Panc1 (cell line): Measurements from ENCODE around the gene SETD3. TPM values are rescaled to one million over a fixed set of nuclear protein-coding genes. Genes with fewer than 3 reads are reported as not detected.

Source experiments
- ATAC-seq: fragments of 200-7000 bp; cut with Tn5 transposase; 2 replicates; pipeline ENCODE4 v1.9.1; 2020; ENCODE audit warnings: mild to moderate bottlenecking, moderate library complexity
- BruUV-seq: library from RNA; stranded (reverse); fragments of 400-500 nt; replicated peaks from 2 replicates; lab custom pipeline; 2021; lab: Mats Ljungman, UMichigan
- CTCF ChIA-PET: fragments of 300-600 bp; sonication (Branson Sonifier 250); formaldehyde crosslinking; loops from one replicate; lab custom pipeline; 2022; ENCODE audit warnings: antibody characterized with exemption; lab: Charles Lee
- POLR2A ChIA-PET: fragments of 300-600 bp; sonication (Branson Sonifier 250); formaldehyde crosslinking; loops from one replicate; lab custom pipeline; 2022; ENCODE audit warnings: antibody characterized with exemption; lab: Charles Lee
- DNase-seq: peaks from one replicate; pipeline ENCODE4 v3.0.0-alpha.2; 2010; ENCODE audit warnings: low read depth, low spot score
- H3K27ac ChIP-seq: 2 replicates; pipeline ENCODE4 v1.5.1; 2011; ENCODE audit warnings: mild to moderate bottlenecking, low read length, inconsistent platforms
- H3K27me3 ChIP-seq: fragments of 200-500 bp; sonication (Bioruptor generic); 2 replicates; pipeline ENCODE4 v1.6.0; 2014; ENCODE audit warnings: low read length, inconsistent platforms; ENCODE audit not compliant: control insufficient read depth, insufficient read depth
- H3K36me3 ChIP-seq: fragments of 200-500 bp; sonication (Bioruptor generic); 2 replicates; pipeline ENCODE4 v1.5.1; 2014; ENCODE audit warnings: inconsistent platforms, mild to moderate bottlenecking, low read length, moderate library complexity; ENCODE audit not compliant: control insufficient read depth, insufficient read depth
- H3K4me1 ChIP-seq: 2 replicates; pipeline ENCODE4 v1.5.1; 2011; ENCODE audit warnings: inconsistent platforms, mild to moderate bottlenecking, low read length, moderate library complexity; ENCODE audit not compliant: control insufficient read depth, insufficient read depth
- H3K4me3 ChIP-seq, 2 experiments: 2 replicates each; pipeline ENCODE4 v1.5.1; 2011 to 2012; ENCODE audit warnings: low read depth in 2 of 2, low read length in 2 of 2, mild to moderate bottlenecking in 2 of 2, inconsistent platforms in 1 of 2, moderate library complexity in 1 of 2
- H3K9me3 ChIP-seq: fragments of 200-500 bp; sonication (Bioruptor generic); 2 replicates; pipeline ENCODE4 v1.5.1; 2014; ENCODE audit warnings: low read depth, mild to moderate bottlenecking, inconsistent platforms, low read length, moderate library complexity; ENCODE audit not compliant: control insufficient read depth, insufficient read depth
- CTCF ChIP-seq: fragments of 450-650 bp; IDR thresholded peaks from 2 replicates; pipeline ENCODE4 v1.5.1; 2017; ENCODE audit warnings: mild to moderate bottlenecking
- POLR2AphosphoS5 ChIP-seq: IDR thresholded peaks from 2 replicates; pipeline ENCODE4 v1.6.1; 2012; ENCODE audit warnings: mild to moderate bottlenecking, low read depth, low read length, moderate library complexity
- SIN3A ChIP-seq: IDR thresholded peaks from 2 replicates; pipeline ENCODE4 v1.6.1; 2012; ENCODE audit warnings: low read depth, mild to moderate bottlenecking, low read length, moderate library complexity, borderline replicate concordance; ENCODE audit not compliant: insufficient read depth
- TCF7L2 ChIP-seq: IDR thresholded peaks from 2 replicates; pipeline ENCODE4 v1.6.1; 2011; ENCODE audit warnings: mild to moderate bottlenecking, low read depth, low read length, inconsistent platforms
- in situ Hi-C: cut with HindIII; loops from 2 replicates; pipeline ENCODE4 v1.10.0; 2016; ENCODE audit warnings: low sequenced_read_pairs, low pct_unique_long_range_greater_than_20kb
- intact Hi-C: fragments of 100-400 bp; cut with micrococcal nuclease; formaldehyde crosslinking; loops from one replicate; pipeline ENCODE4 v1.10.0; 2022; ENCODE audit not compliant: unreplicated experiment
- total RNA-seq: library from RNA; stranded (reverse); gene quantifications from one replicate; pipeline ENCODE4 v1.2.1, GENCODE V29; 2021; ENCODE audit not compliant: unreplicated experiment
- TF ChIP-seq, protein P1 (sequence below), 2 experiments: IDR thresholded peaks; 2 replicates each; pipeline ENCODE4 v1.6.1; 2011 to 2012; ENCODE audit warnings: low read depth in 2 of 2, control low read depth in 1 of 2, low read length in 1 of 2, mild to moderate bottlenecking in 1 of 2, moderate library complexity in 1 of 2; ENCODE audit not compliant: insufficient read depth in 1 of 2

SETD3 gene
- total RNA-seq, 1 experiment from 2014 or later, result 51.1 TPM

DNA sequence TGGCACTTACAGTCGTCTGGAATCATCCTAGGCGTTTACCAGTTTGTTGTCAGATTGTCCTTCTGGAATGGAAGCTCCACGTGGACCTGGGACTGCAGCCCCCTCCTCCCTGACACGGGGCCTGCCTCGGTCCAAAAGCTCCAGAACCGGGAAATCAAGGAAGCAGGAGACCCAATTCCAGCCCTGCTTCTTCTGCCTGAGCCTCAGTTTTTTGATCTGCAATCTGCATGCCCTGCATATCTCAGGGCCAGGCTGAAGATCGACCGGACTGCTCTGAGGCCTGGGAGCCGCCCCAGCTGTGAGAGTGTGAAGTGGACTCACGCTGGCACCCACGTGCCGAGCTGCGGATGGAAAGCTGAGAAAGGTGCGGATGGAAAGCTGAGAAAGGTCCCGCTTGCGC lies 98.6 kb downstream of the SETD3 start:
- in situ Hi-C loops (no loop called here), intact Hi-C loops (no loop called here)
- ChIA-PET POLR2A (no interaction called here), CTCF (interaction anchor here (1.0 kb wide), 1 partner anchor 62 kb away, joined by 3 read pairs; no protein-coding TSS in a partner anchor)
- Histone ChIP-seq H3K36me3 (no peaks in the 10 kb centered on the region), H3K4me3 (no peak overlapping the region), H3K9me3 (no peaks in the 10 kb centered on the region), H3K27ac (no peak overlapping the region), H3K27me3 (no peaks in the 10 kb centered on the region), H3K4me1 (no peaks in the 10 kb centered on the region)
- DNase-seq (no peak), ATAC-seq (no peak)
- TF ChIP-seq SIN3A (no peak), POLR2AphosphoS5 (no peak), CTCF (no peak), TCF7L2 (no peak)
- TF ChIP-seq, protein P1, sequence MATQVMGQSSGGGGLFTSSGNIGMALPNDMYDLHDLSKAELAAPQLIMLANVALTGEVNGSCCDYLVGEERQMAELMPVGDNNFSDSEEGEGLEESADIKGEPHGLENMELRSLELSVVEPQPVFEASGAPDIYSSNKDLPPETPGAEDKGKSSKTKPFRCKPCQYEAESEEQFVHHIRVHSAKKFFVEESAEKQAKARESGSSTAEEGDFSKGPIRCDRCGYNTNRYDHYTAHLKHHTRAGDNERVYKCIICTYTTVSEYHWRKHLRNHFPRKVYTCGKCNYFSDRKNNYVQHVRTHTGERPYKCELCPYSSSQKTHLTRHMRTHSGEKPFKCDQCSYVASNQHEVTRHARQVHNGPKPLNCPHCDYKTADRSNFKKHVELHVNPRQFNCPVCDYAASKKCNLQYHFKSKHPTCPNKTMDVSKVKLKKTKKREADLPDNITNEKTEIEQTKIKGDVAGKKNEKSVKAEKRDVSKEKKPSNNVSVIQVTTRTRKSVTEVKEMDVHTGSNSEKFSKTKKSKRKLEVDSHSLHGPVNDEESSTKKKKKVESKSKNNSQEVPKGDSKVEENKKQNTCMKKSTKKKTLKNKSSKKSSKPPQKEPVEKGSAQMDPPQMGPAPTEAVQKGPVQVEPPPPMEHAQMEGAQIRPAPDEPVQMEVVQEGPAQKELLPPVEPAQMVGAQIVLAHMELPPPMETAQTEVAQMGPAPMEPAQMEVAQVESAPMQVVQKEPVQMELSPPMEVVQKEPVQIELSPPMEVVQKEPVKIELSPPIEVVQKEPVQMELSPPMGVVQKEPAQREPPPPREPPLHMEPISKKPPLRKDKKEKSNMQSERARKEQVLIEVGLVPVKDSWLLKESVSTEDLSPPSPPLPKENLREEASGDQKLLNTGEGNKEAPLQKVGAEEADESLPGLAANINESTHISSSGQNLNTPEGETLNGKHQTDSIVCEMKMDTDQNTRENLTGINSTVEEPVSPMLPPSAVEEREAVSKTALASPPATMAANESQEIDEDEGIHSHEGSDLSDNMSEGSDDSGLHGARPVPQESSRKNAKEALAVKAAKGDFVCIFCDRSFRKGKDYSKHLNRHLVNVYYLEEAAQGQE (IDR thresholded peaks at IDR 0.05; ENCODE audit: insufficient read depth in 1 of 2, low read depth in 2 of 2, low read length in 1 of 2), result no peak
- no TSS peak for BruUV-seq

DNA sequence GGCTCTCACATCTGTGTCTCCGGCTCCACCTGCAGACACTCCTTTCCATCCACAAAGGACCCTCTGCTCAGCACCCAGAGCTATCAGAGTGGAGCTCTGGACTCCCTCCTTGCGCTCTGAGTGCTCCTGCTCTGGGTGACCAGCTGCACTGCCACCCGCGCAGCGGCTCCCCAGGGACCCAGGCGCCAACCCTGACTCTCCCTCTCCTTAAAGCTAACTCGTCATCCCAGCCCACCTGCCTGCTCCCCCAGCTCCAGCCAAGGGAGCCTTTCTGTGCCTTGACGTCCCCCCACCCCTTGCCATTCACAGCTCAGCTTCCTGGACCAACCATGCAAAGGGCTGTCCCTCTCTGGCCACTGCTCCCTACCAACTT lies 99.0 kb downstream of the SETD3 start:
- Histone ChIP-seq H3K4me3 (no peak overlapping the region), H3K9me3 (no peaks in the 10 kb centered on the region), H3K27me3 (no peaks in the 10 kb centered on the region), H3K4me1 (no peaks in the 10 kb centered on the region), H3K27ac (no peak overlapping the region), H3K36me3 (no peaks in the 10 kb centered on the region)
- ChIA-PET CTCF (interaction anchor here (1.0 kb wide), 1 partner anchor 62 kb away, joined by 3 read pairs; no protein-coding TSS in a partner anchor), POLR2A (no interaction called here)
- no TSS peak for BruUV-seq
- TF ChIP-seq SIN3A (no peak), POLR2AphosphoS5 (no peak), TCF7L2 (no peak), CTCF (no peak)
- TF ChIP-seq, protein P1 (IDR thresholded peaks at IDR 0.05; ENCODE audit: insufficient read depth in 1 of 2, low read depth in 2 of 2, low read length in 1 of 2), result no peak
- intact Hi-C loops, result no loop called here
- in situ Hi-C loops, result no loop called here
- DNase-seq (no peak), ATAC-seq (no peak; the same call in 1 of the 2 replicates)
